DND-41 (cell line): ENCODE data around the gene ABLIM1.

Experiments used
- ATAC-seq: fragments of 200-7000 bp; cut with Tn5 transposase; 3 replicates; pipeline ENCODE4 v1.9.1; 2021; ENCODE audit warnings: low read depth; ENCODE audit not compliant: insufficient read depth
- DNase-seq: peaks from one replicate; pipeline ENCODE4 v3.0.0-alpha.2; 2020
- H2AFZ ChIP-seq: 2 replicates; pipeline ENCODE4 v1.6.0; 2012; ENCODE audit warnings: low read depth, low read length
- H3K27ac ChIP-seq: 2 replicates; pipeline ENCODE4 v1.5.1; 2012; ENCODE audit warnings: low read length, inconsistent platforms
- H3K27me3 ChIP-seq: fragments of 200-600 bp; sonication (generic); 2 replicates; pipeline ENCODE4 v1.6.0; 2012; ENCODE audit warnings: low read length, mild to moderate bottlenecking, inconsistent platforms; ENCODE audit not compliant: insufficient read depth, poor library complexity
- H3K36me3 ChIP-seq: 2 replicates; pipeline ENCODE4 v1.5.1; 2012; ENCODE audit warnings: low read length, inconsistent platforms; ENCODE audit not compliant: insufficient read depth
- H3K4me1 ChIP-seq: 2 replicates; pipeline ENCODE4 v1.5.1; 2012; ENCODE audit warnings: mild to moderate bottlenecking, low read length; ENCODE audit not compliant: insufficient read depth
- H3K4me2 ChIP-seq: 2 replicates; pipeline ENCODE4 v1.6.0; 2012; ENCODE audit warnings: mild to moderate bottlenecking, moderate library complexity, low read length, inconsistent platforms; ENCODE audit not compliant: insufficient read depth
- H3K4me3 ChIP-seq, 2 experiments: fragments of 200-600 bp in 1 of 2; shearing (Covaris generic) in 1 of 2; 2 replicates each; pipeline ENCODE4 v1.5.1; 2012 to 2016; ENCODE audit warnings: inconsistent platforms in 2 of 2, low read length in 2 of 2, mild to moderate bottlenecking in 2 of 2, low read depth in 1 of 2, moderate library complexity in 1 of 2
- H3K79me2 ChIP-seq: 2 replicates; pipeline ENCODE4 v1.6.0; 2012; ENCODE audit warnings: low read length, inconsistent platforms; ENCODE audit not compliant: insufficient read depth
- H3K9ac ChIP-seq: 2 replicates; pipeline ENCODE4 v1.6.0; 2012; ENCODE audit warnings: low read depth, mild to moderate bottlenecking, inconsistent platforms, low read length, moderate library complexity
- H3K9me3 ChIP-seq: 2 replicates; pipeline ENCODE4 v1.5.1; 2012; ENCODE audit warnings: low read length, moderate library complexity, mild to moderate bottlenecking, inconsistent platforms; ENCODE audit not compliant: insufficient read depth, severe bottlenecking
- H4K20me1 ChIP-seq: 2 replicates; pipeline ENCODE4 v1.6.0; 2012; ENCODE audit warnings: low read length; ENCODE audit not compliant: insufficient read depth
- CTCF ChIP-seq: IDR thresholded peaks from 2 replicates; pipeline ENCODE4 v1.5.1; 2012; ENCODE audit warnings: borderline replicate concordance, low read length, moderate library complexity, mild to moderate bottlenecking; ENCODE audit not compliant: poor library complexity, severe bottlenecking; ENCODE audit errors: extremely low read depth
- EZH2 ChIP-seq: IDR thresholded peaks from 3 replicates; pipeline ENCODE4 v1.6.1; 2012; ENCODE audit warnings: borderline replicate concordance, low read depth, mild to moderate bottlenecking, moderate library complexity, low read length, inconsistent platforms; ENCODE audit not compliant: severe bottlenecking

Gene ABLIM1

GRCh38 chr10:114431414-114432135, 226.5 kb downstream of the ABLIM1 start:
- no peak for DNase-seq
- Histone ChIP-seq H3K27me3 (peaks cover 6% of the 10 kb centered on the region), H3K4me1 (no peaks in the 10 kb centered on the region), H3K79me2 (no peaks in the 10 kb centered on the region), H3K4me3 (no peak overlapping the region), H3K27ac (no peak overlapping the region), H3K9me3 (no peaks in the 10 kb centered on the region), H2AFZ (no peak overlapping the region), H3K36me3 (no peaks in the 10 kb centered on the region), H4K20me1 (no peaks in the 10 kb centered on the region), H3K4me2 (no peak overlapping the region), H3K9ac (no peak overlapping the region)
- no peak for ATAC-seq
- TF ChIP-seq CTCF (no peak), EZH2 (no peak)

- Histone ChIP-seq H3K4me3 (no peak overlapping the region), H3K9me3 (no peaks in the 10 kb centered on the region), H3K79me2 (no peaks in the 10 kb centered on the region), H4K20me1 (no peaks in the 10 kb centered on the region), H3K9ac (no peak overlapping the region), H3K4me1 (no peaks in the 10 kb centered on the region), H3K4me2 (no peak overlapping the region), H3K36me3 (no peaks in the 10 kb centered on the region), H3K27me3 (peaks cover 6% of the 10 kb centered on the region), H2AFZ (no peak overlapping the region), H3K27ac (no peak overlapping the region)
- TF ChIP-seq EZH2 (no peak), CTCF (no peak)
- DNase-seq: no peak
- ATAC-seq: no peak
Observed at GRCh38 chr10:114430688-114431413, 227.2 kb downstream of the ABLIM1 start.

- TF ChIP-seq CTCF: no peak
- TF ChIP-seq EZH2: no peak
- Histone ChIP-seq H3K9me3 (no peaks in the 10 kb centered on the region), H3K4me2 (no peak overlapping the region), H3K4me1 (no peaks in the 10 kb centered on the region), H3K79me2 (no peaks in the 10 kb centered on the region), H3K27me3 (peaks cover 6% of the 10 kb centered on the region), H4K20me1 (no peaks in the 10 kb centered on the region), H3K36me3 (no peaks in the 10 kb centered on the region), H3K4me3 (no peak overlapping the region), H3K27ac (no peak overlapping the region), H2AFZ (no peak overlapping the region), H3K9ac (no peak overlapping the region)
- no peak for DNase-seq
- no peak for ATAC-seq
Observed at GRCh38 chr10:114429581-114430335, 228.3 kb downstream of the ABLIM1 start.
